Heart right ventricle (tissue), 16 donors: Measurements from ENCODE around the gene C19orf73. TPM values are rescaled to one million over a fixed set of nuclear protein-coding genes. Genes with fewer than 3 reads are reported as not detected.

ENCODE experiments used
- ATAC-seq, 8 donors: fragments of 200-7000 bp; cut with Tn5 transposase; one replicate each; pipeline ENCODE4 v1.9.1; 2020; ENCODE audit warnings: mild to moderate bottlenecking in 8 of 8, moderate library complexity in 8 of 8, moderate number of reproducible peaks in 1 of 8
- DNase-seq, 2 donors: peaks; one replicate each; pipeline ENCODE4 v3.0.0-alpha.2; 2020
- H3K27ac ChIP-seq, 10 donors: fragments of 200-600 bp; sonication (generic) in 2 of 10; one replicate each; pipeline versions ENCODE4 v1.5.0 to v1.8.0; 2020 to 2022; ENCODE audit warnings: mild to moderate bottlenecking in 3 of 10
- H3K27me3 ChIP-seq, 7 donors: fragments of 200-600 bp; one replicate each; pipeline ENCODE4 v1.8.0; 2021 to 2022; ENCODE audit warnings: mild to moderate bottlenecking in 2 of 7
- H3K36me3 ChIP-seq, 9 donors: fragments of 200-600 bp; sonication (generic) in 1 of 9; one replicate each; pipeline versions ENCODE4 v1.5.0 to v1.8.0; 2020 to 2022; ENCODE audit warnings: mild to moderate bottlenecking in 2 of 9
- H3K4me1 ChIP-seq, 9 donors: fragments of 200-600 bp; sonication (generic) in 1 of 9; one replicate each; pipeline versions ENCODE4 v1.5.0 to v1.8.0; 2020 to 2022; ENCODE audit warnings: mild to moderate bottlenecking in 4 of 9
- H3K4me3 ChIP-seq, 10 donors: fragments of 200-600 bp; sonication (generic) in 2 of 10; one replicate each; pipeline versions ENCODE4 v1.5.0 to v1.8.0; 2020 to 2022; ENCODE audit warnings: mild to moderate bottlenecking in 7 of 10, moderate library complexity in 2 of 10
- H3K9me3 ChIP-seq, 11 donors: fragments of 200-600 bp in 10 of 11; sonication (generic) in 2 of 11; one replicate each; pipeline versions ENCODE4 v1.5.0 to v1.8.0; 2013 to 2022; ENCODE audit warnings: mild to moderate bottlenecking in 2 of 11, control low read depth in 1 of 11, moderate library complexity in 1 of 11
- CTCF ChIP-seq, 9 donors: fragments of 200-600 bp; sonication (generic) in 2 of 9; IDR thresholded peaks; one replicate each; pipeline versions ENCODE4 v1.5.0 to v1.8.0; 2021 to 2022; ENCODE audit warnings: antibody characterized with exemption in 9 of 9, mild to moderate bottlenecking in 5 of 9, moderate library complexity in 1 of 9
- WGBS, 2 donors: extraction: QIAGEN DNeasy Blood & Tissue Kit; methylation state at CpG; one replicate each; pipeline ENCODE4 v1.1.7; 2013; ENCODE audit warnings: inconsistent platforms in 1 of 2; 5-methylcytosine and 5-hydroxymethylcytosine counted together
- intact Hi-C, 10 donors: fragments of 100-400 bp; cut with DNase I; formaldehyde crosslinking; loops; one replicate each; pipeline versions ENCODE4 v1.11.1 to v1.14.2; 2022
- polyA plus RNA-seq, 2 donors: library from polyadenylated mRNA; stranded (reverse); fragments of 200-250 nt; gene quantifications; one replicate each; pipeline ENCODE4 v1.2.3, GENCODE V29; 2013
- total RNA-seq, 10 donors: library from RNA; stranded (reverse); fragmentation: NEBNext Ultra II Directional in 3 of 10; extraction: Animal tissue kit (Norgen Biotek cat#: 25700) in 3 of 10; gene quantifications; one replicate each; pipeline versions ENCODE4 v1.2.1 to v1.2.4, GENCODE V29; 2021 to 2023
- donor health status: Arrhythmogenic right ventricular cardiomyopathy.
- donor health status: ischemic (EF 13 %, LVEDD 7.1; RV severe dilation, severe dysfunction).
- donor health status: healthy with polysubstance abuse.
- donor health status: DM: no; HTN: yes; CAD: no.
- donor health status: DM: no; HTN: no; CAD: no.
- donor health status: ischemic (EF 25% LVEDD 6.9; RV normal size, moderate dysfunction).
- donor health status: ischemic (EF 25% LVEDD 5.7; RV mildly dilated, moderate dysfunction).
- donor health status: healthy.
- donor health status: DM: yes; HTN: yes; CAD: no.
- donor health status: Ischemic cardiomyopathy.
- donor health status: ischemic (EF 35%, LVEDD 5.7; RV mildly dilated, moderate dysfunction).
- donor health status: nonischemic (EF 11% LVEDD 7.7; RV severe dilation, severe dysfunction).
- donor health status: DM: yes; HTN: yes; CAD: no.
- donor health status: PGD.
- donor health status: ischemic (EF 29% LVEDD 5.4; RV normal size, mild dysfunction).
- donor health status: nonischemic (EF 23%, LVEDD 6.1; RV moderate dilation, normal function).

C19orf73 gene
- total and polyA plus RNA-seq, 12 donors = 0.64 to 5.4 (median 1.2) TPM

- DNase-seq (no peak), ATAC-seq (no peak)
- H3K9me3 ChIP-seq = no peaks in the 10 kb centered on the region
- no peaks in the 10 kb centered on the region for H3K27me3 ChIP-seq
- peak overlapping the region in 5 of 10 donors; percentile 8 to 44 (median 19) for H3K27ac ChIP-seq
- H3K4me1 ChIP-seq = peaks cover 5 to 42% (median 25%) of the 10 kb centered on the region in 9 donors
- TF ChIP-seq CTCF (IDR thresholded peaks at IDR 0.05) = no peak
- peaks cover 0 to 42% (median 33%) of the 10 kb centered on the region in 9 donors for H3K36me3 ChIP-seq
- intact Hi-C loops = loop anchor here in 2 of 10 donors (5.0 kb wide), 1 partner anchor 37 kb away; no protein-coding TSS in a partner anchor
- no peak overlapping the region for H3K4me3 ChIP-seq
- WGBS, 2 donors = 30 to 33% methylated on average over 3 of the region's 3 CpGs
Observed at GRCh38 chr19:49110567-49110966, 8.4 kb downstream of the C19orf73 start.

GRCh38 chr19:49109569-49110233 is 9.2 kb downstream of the C19orf73 start:
- Histone ChIP-seq H3K4me1 (peaks cover 5 to 36% (median 20%) of the 10 kb centered on the region in 9 donors), H3K27me3 (no peaks in the 10 kb centered on the region), H3K4me3 (no peak overlapping the region), H3K9me3 (no peaks in the 10 kb centered on the region), H3K27ac (peak overlapping the region in 2 of 10 donors; percentile 12 to 43), H3K36me3 (peaks cover 0 to 51% (median 42%) of the 10 kb centered on the region in 9 donors)
- intact Hi-C loops = loop anchor here in 3 of 10 donors (5.0 kb wide), 1 partner anchor 38 kb away; no protein-coding TSS in a partner anchor
- 76 to 81% methylated on average over 8 of the region's 8 CpGs for WGBS, 2 donors
- no peak for TF ChIP-seq CTCF (IDR thresholded peaks at IDR 0.05)
- ATAC-seq (no peak), DNase-seq (no peak)

GRCh38 chr19:49109051-49109450 is 9.9 kb downstream of the C19orf73 start:
- DNase-seq (no peak), ATAC-seq (no peak)
- H3K36me3 ChIP-seq = peaks cover 0 to 57% (median 48%) of the 10 kb centered on the region in 9 donors
- H3K4me1 ChIP-seq = peaks cover 5 to 32% (median 18%) of the 10 kb centered on the region in 9 donors
- H3K4me3 ChIP-seq = no peak overlapping the region
- no peaks in the 10 kb centered on the region for H3K27me3 ChIP-seq
- peak overlapping the region in 1 of 10 donors; percentile 1 for H3K27ac ChIP-seq
- TF ChIP-seq CTCF (IDR thresholded peaks at IDR 0.05) = no peak
- no peaks in the 10 kb centered on the region for H3K9me3 ChIP-seq
- intact Hi-C loops = loop anchor here in 1 of 10 donors (5.0 kb wide), 1 partner anchor 38 kb away; no protein-coding TSS in a partner anchor
- 76 to 81% methylated on average over 5 of the region's 5 CpGs for WGBS, 2 donors

- 94% methylated on average over 93 of the region's 93 CpGs for WGBS, 2 donors
- intact Hi-C loops = loop anchor here in 1 of 10 donors (5.0 kb wide), 1 partner anchor 39 kb away; no protein-coding TSS in a partner anchor
Observed at GRCh38 chr19:49107625-49108459, 11.1 kb downstream of the C19orf73 start.

More at GRCh38 chr19:49107625-49108459, 11.1 kb downstream of the C19orf73 start:
- Histone ChIP-seq H3K27ac (no peak overlapping the region), H3K36me3 (peaks cover 0 to 69% (median 57%) of the 10 kb centered on the region in 9 donors), H3K27me3 (no peaks in the 10 kb centered on the region), H3K9me3 (no peaks in the 10 kb centered on the region), H3K4me1 (peaks cover 5 to 23% (median 10%) of the 10 kb centered on the region in 9 donors), H3K4me3 (no peak overlapping the region)
- DNase-seq (no peak), ATAC-seq (peak in 2 of 8 donors; percentile 3 to 40)
- TF ChIP-seq CTCF (IDR thresholded peaks at IDR 0.05) = no peak
